Choroid plexus epithelial cell (primary cell): ENCODE data around the gene CCDC9B.

Source experiments
- DNase-seq: peaks from one replicate; pipeline ENCODE4 v3.0.0-alpha.2; 2010; ENCODE audit warnings: low read depth
- H3K4me3 ChIP-seq: 2 replicates; pipeline ENCODE4 v1.5.1; 2011; ENCODE audit warnings: low read depth, mild to moderate bottlenecking, control low read depth, low read length, moderate library complexity
- CTCF ChIP-seq: conservative IDR thresholded peaks from 2 replicates; pipeline ENCODE4 v1.5.1; 2011; ENCODE audit warnings: low read depth, mild to moderate bottlenecking, control low read depth, inconsistent platforms, low read length, moderate library complexity

CCDC9B gene

GRCh38 chr15:40338921-40339620 lies 1.7 kb downstream of the CCDC9B start:
- no peak for TF ChIP-seq CTCF
- peak overlapping the region; percentile 18 for H3K4me3 ChIP-seq
- DNase-seq, result peak; percentile 70

GRCh38 chr15:40338041-40338657 lies 2.6 kb downstream of the CCDC9B start:
- peak; percentile 82 for DNase-seq
- no peak overlapping the region for H3K4me3 ChIP-seq
- peak; percentile 85 for TF ChIP-seq CTCF

GRCh38 chr15:40337597-40337996 lies 3.1 kb downstream of the CCDC9B start:
- TF ChIP-seq CTCF, result no peak
- H3K4me3 ChIP-seq, result no peak overlapping the region
- no peak for DNase-seq

GRCh38 chr15:40336744-40337122 lies 4.0 kb downstream of the CCDC9B start:
- TF ChIP-seq CTCF, result peak; percentile 14
- no peak overlapping the region for H3K4me3 ChIP-seq
- DNase-seq, result no peak

GRCh38 chr15:40335938-40336743 lies 4.6 kb downstream of the CCDC9B start:
- H3K4me3 ChIP-seq, result no peak overlapping the region
- no peak for TF ChIP-seq CTCF
- DNase-seq, result no peak

- DNase-seq, result no peak
- H3K4me3 ChIP-seq, result no peak overlapping the region
- no peak for TF ChIP-seq CTCF
Observed at GRCh38 chr15:40334941-40335795, 5.6 kb downstream of the CCDC9B start.
